GM18861 (cell line): Measurements from ENCODE around the gene ABCC3.

Source experiments
- ATAC-seq: cut with Tn5 transposase; IDR thresholded peaks from one replicate; pipeline ENCODE4 v1.9.1; 2021; ENCODE audit not compliant: unreplicated experiment

The ABCC3 gene

DNA sequence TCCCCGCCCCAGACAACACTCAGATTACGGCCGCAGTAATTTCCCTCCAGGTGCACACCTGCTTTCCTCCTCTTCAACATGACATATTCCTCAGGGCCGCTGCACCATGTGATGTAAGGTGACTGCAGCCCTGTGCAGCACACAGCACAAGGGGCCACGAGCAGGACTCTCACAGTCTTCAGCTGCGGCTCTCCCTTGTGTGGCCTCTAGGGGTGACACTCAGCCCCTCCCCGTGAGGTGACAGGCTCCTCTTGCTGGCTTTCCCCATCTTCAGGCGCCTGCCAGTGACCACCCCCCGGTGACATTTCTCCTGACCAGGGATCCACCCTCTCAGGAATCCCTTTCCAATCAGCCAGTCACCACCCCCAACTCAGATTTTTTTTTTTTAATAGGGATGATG is 31.3 kb upstream of the ABCC3 start:
- no peak for ATAC-seq

DNA sequence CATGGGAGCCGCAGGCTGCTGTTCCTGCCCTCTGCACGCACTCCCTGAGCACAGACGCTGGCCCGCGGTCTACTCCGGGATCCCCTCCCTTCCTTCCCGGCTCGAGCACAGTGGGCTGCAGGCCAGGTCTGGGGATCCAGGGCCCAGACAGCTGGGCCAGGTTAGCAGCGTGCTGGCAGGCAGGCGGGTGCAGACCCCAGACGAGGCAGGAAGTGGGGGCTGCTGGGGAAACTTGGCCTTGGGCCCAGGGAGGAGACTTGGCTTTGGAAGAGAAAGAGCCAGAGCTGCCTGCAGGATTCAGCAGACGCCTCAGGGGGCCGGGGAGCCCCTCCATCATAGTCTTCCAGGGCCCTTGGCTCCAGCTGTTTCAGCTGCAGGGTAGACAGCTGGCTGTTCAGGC is 30.2 kb upstream of the ABCC3 start:
- no peak for ATAC-seq

DNA sequence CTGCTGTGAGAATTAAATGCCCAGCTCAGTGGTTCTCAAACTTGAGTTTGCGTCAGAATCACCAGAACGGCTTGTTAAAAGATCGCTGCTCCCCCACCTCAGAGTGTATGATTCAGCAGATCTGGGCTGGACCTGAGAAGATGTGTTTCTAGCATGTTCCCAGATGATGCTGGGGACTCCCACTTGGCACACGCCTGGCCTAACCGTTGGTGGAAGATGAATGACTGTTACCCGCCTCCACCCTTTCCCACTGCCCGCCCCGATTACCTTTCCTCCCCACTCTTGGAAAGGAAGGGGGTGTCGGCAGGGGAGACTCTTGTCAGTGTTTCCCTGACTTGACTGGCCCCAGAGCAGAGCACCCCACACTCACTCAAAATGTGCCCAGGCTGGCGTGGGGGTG is 29.3 kb upstream of the ABCC3 start:
- no peak for ATAC-seq

DNA sequence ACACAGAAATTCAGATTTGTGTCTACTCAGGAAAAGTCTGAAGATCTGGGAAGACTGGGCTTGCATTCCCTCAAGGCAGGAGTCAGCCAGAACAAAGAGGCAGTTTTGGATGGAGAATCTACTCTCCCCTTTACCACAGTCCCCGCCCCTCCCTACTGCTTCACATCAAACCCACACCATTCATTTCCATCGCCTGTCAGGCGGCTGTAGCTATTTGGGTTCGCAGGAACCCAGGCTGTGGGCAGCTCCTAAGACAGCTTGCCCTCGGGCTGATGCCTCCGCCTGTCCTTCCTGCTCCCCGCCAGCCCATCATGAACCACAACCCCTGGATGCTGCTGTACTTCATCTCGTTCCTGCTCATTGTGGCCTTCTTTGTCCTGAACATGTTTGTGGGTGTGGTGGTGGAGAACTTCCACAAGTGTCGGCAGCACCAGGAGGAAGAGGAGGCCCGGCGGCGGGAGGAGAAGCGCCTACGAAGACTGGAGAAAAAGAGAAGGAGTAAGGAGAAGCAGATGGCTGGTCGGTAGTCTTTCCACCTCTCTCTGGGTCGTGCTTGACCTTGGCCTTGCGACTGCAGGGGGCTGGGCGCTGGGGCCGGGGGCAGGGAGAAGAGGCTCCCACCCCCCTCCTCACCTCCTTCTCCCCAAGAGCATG is 27.0 kb upstream of the ABCC3 start:
- ATAC-seq = no peak

DNA sequence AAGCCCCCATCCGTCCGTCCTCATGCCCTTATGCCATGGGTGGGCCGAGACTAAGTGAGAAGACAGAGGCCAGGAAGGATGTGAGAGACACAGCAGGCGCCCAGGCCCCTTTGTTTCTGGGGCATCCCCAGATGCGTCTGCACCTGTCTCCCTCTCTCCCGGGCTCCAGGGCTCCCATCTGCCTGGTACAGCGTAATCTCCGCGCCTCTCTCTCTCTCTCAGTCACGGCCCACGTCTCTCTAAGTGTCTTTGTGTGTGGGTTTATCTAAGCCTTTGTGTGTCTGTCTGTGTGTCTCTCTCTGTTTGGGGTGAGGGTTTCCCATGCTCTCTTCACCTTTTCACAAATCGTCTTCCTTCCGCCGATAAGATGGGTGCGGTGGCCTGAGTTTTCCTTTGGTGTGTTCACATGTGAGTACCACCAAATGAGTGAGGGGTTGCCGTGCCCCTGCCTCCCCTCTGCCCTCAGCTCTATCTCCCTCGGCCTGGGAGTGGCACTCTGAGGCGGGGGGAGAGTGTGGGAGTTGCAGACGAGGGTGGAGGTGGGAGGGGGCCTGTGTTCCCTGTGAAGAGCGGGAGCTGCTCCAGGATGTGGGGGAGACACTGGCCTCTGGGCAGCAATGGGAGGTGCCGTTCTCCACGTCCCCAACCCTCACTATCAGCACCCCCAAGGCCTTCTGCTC is 25.8 kb upstream of the ABCC3 start:
- no peak for ATAC-seq

DNA sequence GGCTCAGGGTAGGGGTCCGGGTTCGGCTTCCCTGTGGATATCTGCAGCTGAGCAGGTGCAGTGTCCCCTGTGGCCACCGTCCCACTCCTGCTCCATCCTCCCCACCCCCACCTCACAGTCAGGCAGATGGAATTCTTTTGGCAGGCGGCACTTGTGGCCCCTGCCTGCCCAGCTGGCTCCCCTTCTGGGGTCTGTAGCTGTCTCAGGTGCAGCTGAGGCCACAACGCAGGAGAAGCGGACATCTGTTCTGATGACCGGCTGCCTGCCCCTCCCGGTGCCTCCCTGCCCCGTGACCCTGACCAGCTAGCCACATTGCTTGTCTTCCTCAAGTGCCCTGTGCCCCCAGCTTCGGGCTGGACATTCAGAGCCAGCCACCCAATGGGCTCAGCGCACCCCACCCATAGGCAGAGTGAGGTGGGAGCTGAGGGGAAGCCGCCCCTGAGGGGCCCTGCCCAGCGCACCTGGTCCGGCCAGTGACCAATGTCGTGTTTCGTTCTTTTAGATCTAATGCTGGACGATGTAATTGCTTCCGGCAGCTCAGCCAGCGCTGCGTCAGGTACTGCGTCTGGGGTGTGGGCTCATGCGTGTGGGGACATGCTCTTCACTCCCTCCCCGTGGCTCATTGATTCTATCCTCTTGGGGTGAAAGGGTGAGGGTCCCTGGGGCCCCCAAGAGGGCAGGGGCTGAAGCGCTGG is 25.2 kb upstream of the ABCC3 start:
- no peak for ATAC-seq

DNA sequence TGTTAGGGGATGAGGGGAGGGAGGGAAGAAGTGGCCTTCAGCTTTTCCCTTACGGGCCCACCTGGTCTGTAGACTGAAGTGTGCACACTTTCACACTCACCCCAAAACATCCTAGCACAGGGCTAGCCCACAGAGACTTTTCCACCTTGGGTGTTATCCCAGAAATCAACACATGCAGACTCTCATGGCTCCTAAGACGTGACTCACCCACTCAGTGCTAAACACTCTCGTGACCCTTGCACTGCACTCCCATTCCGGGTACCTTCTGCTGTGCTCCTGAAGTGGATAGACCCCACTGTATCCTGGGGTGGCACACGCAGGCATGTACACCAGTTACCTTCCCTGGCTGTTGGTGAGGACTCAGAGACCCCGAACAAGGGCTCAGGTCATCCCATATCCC is 23.0 kb upstream of the ABCC3 start:
- no peak for ATAC-seq

DNA sequence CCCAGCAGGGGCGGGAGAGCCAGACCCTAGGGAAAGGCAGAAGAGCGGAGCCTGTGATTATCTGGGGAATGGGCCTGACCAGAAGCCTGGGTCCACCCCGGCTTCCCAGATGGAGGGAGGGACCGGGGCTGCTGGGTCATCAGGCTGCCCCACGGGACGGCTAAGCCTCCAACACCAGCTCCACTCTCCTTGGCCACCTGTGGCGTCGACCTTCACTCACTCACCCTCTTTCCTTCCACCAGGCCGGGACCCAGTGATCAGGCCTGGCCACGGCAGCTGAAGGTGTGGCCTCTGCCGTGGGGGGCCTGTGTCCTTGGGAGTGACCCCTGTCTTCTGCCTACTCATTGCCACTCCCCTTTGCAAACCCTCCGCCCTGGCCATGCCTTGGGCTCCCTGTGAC is 22.4 kb upstream of the ABCC3 start:
- no peak for ATAC-seq

DNA sequence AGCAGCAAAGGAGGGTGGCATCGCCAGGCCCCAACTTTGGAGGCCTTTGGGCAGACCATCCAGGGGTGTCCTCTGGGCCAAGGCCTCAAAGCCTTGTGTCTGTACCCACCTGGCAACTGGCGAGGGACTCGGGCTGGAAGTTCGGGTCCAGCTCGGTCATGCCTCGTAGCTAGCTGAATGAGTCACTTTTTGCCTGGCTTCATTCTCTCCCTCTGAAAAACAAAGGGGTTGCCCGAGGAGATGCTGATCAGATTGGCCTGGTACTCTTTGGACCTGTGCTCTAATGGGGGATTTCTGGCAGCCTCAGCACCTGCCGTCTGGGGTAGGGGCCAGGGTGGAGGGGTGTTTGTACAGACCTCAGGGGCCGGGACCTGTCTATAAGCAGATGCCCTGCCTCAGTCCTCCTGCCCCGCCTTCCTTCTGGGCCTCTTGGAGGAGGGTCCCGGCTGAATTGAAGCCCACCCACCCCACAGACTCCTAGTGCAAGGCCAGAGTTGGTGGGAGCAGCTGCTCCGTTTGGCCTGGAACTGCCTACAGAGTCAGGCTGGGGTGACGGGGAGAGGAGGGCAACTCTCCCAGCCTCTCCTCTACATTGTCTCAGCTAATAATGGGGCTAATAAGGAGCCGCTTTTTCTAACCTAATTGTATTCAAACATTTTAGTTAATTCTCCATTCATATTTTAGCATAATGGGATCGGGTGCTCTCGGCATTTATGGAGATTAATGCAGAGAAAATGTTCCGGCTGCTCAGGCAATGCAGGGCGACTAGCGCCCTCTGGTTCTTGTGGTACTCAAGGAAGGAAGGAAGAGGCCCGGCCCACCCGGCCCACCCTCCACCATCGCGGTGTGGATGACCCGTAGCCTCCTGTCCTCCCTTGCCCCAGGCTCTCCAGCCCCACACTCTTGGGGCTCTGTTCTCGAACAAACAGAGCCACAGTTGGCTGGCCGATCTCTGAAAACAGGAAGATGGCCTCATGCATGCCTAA is 21.4 kb upstream of the ABCC3 start:
- no peak for ATAC-seq

DNA sequence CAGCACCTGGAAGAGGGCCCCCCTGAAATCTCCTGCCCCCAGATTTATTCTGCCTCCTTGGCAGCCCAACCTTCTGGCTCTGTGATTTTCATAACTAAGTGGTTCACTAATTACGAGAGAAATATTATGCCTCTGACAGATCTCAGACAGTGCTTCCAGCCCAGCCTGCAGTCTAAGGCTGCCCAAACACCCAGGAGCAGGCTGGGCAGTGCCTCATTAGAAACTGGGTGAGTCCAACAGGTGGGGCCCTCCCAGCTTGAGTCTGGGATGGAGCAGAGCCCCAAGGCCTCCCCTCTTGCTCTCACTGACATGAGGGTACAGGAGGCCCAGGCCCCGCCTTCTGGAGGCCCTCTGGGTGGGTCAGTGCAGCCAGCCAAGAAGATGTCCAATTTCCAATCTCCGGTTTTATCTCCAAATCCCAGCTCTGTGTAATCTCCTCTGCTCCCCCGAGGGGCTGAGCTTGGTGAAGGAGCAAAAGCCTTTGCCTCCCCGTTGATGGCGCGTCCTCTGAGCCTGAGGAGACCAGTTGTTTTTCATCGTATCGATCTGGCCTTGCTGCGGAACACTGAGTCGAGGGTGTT is 20.1 kb upstream of the ABCC3 start:
- no peak for ATAC-seq

DNA sequence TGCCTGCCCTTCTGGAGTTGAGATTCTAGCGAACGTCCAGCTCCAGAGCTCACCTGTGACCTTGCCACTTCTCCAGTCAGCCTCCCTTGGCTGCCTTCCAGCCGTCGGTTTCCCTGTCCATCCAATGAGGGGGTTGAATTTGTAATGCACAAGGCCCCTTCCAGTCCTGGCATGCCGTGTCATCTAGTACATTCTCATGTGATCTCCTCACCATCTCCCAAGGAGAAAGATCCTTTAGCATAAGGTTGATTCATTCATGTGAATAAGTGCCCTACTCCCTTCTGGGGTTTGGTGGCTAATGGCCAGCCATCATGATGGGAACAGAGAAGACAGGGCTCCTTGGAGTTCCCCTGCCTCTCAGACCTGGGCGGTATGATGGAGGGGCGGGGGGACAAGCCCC is 18.9 kb upstream of the ABCC3 start:
- no peak for ATAC-seq

DNA sequence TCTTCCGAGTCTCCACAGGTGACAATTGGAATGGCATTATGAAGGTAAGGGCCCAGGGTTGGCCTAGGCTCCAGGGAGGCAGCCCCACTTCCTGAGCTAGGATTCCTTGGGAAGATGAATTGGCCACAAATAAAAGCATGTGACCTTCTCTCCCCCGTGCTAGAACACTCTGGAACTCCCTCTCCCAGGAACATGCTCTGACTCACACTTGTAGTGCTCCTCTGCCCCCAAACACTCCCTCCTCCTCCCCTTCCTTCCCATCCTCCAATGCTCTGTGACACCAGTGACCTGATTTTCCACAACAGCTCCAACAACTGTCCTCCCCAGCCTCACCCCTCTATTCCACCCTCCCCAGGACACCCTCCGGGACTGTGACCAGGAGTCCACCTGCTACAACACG is 16.4 kb upstream of the ABCC3 start:
- ATAC-seq = no peak

DNA sequence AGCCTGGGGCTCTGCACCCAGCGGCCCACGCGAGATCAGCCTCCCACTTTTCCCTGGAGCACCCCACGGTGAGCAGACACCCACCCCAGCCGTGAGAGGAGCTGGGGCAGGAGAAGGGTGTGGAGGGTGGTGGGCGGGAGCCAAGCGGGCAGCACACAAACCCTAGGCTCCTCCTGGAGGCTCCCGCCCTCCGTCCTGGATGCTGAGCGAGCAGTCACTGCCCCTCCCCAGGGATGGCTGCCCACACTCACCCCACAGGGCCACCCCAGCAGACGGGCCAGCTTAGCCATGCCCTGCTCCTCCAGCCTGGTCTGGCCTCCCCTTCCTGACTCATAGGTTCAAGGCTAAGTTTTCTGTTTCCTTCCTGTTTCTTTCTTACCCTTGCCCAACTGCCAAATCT is 15.7 kb upstream of the ABCC3 start:
- no peak for ATAC-seq

DNA sequence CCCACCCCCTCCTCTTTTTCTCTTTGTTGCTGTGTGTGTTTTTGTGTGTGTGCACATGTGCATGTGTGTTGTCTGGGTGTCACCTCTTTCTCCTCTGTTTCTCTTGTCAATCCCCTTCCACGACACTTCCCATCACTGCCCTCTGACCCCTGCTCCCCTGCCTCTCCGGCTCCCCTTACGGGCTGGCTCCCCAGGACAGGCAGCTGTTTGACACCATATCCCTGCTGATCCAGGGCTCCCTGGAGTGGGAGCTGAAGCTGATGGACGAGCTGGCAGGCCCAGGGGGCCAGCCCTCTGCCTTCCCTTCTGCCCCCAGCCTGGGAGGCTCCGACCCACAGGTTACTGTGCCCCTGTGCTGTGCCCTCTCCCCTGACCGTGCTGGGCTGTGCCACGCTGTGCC is 15.2 kb upstream of the ABCC3 start:
- no peak for ATAC-seq

DNA sequence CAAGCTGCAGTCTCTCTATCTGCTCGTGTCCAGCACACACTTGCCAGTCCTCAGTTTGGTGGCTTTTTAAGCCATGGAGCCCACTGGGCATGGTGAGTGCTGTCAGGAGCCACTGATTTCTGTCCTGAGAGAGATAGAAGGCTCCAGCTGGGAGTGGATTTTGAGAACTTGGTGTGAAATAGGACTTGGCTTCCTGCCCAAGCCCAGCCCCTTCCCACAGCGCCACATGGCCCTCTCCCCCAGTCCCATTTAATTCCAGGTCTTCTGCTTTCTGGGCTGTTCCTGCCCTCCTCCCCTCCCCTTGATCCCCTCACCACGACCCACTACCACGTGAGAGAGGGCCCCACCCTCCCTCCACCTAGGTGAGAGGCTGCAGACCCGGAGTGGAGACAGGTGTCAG is 14.4 kb upstream of the ABCC3 start:
- no peak for ATAC-seq

DNA sequence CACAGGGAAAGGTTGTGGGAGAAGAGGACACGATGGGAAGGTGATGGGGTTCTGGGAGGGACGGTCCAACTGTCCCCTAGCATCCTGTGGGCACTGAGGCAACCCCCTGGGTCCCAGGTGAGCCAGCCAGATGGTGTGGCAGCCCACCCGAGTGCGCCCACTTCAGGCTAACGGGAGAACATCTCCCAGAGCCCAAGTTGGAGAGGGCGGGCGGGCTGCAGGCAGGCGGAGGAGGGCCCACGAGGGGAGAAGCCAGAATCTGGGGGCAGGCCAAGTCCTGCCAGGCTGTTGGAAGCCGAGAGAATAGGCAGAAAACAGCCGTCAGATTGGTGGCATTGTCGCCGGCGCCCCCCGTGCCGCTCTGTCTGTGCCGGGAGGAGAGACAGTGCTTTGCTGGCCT is 13.8 kb upstream of the ABCC3 start:
- no peak for ATAC-seq

DNA sequence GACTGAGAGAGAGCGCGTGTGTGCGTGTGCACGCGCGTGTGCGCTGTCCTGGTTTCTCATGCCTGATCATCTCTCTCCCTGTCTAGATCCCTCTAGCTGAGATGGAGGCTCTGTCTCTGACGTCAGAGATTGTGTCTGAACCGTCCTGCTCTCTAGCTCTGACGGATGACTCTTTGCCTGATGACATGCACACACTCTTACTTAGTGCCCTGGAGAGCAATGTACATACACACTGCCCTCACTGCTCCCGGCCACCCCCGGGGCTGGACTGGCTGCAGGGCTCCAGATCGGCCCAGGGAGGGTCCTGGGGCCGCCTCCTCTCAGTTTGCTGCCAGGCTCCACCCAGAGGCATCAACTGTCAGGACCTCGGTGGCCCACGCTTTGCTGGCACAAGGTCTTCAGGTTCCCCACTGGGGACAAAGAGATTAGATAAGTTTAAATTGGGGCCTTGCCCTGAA is 13.1 kb upstream of the ABCC3 start:
- no peak for ATAC-seq

DNA sequence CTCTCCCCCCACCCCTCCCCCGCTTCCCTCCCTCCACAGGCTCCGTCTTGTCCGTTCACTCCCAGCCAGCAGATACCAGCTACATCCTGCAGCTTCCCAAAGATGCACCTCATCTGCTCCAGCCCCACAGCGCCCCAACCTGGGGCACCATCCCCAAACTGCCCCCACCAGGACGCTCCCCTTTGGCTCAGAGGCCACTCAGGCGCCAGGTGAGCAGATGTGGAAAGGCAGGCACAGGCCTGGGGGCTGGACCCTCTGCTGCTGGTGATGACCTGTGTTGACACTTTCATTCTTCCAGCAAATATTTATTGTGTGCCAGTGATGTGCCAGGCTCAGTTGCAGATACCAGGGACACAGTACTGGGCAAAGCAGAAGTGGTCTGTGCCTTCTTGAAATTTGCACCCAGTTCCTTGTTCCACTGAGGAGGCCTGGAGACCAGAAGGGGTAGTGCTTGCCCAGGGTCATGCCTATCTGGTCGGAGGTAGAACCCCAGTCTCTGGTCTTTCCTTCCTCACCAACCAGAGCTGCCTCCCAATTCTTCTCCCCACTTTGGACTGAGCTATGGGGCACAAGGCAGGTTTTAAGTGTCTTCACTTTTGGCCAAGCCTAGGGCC is 10.3 kb upstream of the ABCC3 start:
- ATAC-seq = no peak

DNA sequence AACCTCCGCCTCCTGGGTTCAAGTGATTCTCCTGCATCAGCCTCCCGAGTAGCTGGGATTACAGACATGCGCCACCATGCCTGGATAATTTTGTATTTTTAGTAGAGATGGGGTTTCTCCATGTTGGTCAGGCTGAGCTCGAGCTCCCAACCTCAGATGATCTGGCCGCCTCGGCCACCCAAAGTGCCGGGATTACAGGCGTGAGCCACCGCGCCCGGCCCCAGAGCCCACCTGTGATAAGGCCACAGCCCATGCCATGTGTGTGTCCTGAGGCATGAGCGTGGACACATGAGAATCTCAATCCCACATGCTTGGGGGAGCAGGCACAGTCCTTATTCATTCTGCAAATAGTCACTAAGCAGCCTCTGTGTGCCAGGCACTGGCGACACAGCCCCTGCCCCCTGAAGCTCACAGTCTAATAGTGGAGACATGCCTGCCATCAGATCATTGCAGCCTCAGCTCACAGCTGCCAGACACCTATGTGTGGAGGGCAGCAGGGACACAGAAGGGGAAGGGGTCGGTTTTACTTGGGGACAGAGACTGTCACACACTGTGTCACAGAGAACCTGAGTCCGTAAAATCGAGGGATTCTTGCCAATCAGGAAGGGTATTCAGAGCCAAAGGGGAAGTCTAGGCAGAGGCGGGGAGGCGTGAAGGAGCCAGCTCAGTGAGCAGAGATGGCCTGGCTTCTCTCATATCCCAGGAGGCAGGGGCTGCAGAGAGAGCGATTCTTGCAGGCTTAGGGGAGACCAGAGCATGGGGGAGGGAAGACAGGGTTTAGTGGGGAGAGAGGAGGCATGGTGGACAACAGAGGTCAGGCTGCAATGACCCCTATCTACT is 9.4 kb upstream of the ABCC3 start:
- ATAC-seq = no peak
